ENCODE results near the gene LRRK1.

DNA sequence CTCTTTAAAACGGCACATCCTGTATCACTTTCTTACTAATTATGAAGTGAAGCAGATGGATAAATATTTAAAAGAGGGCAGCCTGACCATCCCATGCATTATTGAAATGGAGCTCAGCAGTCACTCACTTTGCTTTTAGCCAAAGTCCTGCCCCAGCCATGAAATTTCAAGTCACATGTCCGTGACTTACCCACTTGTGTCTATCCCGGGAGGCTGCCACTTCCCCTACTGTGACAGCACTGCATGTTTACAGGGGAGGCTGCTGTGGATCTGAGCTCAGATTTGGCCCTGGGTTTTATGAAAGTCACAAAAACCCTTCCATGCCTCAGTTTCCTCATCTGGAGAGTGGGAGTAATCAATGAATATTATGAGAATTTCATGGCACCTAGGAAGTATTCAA lies 17.9 kb upstream of the LRRK1 start:
- TF ChIP-seq, protein P1, sequence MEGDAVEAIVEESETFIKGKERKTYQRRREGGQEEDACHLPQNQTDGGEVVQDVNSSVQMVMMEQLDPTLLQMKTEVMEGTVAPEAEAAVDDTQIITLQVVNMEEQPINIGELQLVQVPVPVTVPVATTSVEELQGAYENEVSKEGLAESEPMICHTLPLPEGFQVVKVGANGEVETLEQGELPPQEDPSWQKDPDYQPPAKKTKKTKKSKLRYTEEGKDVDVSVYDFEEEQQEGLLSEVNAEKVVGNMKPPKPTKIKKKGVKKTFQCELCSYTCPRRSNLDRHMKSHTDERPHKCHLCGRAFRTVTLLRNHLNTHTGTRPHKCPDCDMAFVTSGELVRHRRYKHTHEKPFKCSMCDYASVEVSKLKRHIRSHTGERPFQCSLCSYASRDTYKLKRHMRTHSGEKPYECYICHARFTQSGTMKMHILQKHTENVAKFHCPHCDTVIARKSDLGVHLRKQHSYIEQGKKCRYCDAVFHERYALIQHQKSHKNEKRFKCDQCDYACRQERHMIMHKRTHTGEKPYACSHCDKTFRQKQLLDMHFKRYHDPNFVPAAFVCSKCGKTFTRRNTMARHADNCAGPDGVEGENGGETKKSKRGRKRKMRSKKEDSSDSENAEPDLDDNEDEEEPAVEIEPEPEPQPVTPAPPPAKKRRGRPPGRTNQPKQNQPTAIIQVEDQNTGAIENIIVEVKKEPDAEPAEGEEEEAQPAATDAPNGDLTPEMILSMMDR (conservative IDR thresholded peaks at IDR 0.05; ENCODE audit: low read depth, low read length): no peak
- TF ChIP-seq, protein P2, sequence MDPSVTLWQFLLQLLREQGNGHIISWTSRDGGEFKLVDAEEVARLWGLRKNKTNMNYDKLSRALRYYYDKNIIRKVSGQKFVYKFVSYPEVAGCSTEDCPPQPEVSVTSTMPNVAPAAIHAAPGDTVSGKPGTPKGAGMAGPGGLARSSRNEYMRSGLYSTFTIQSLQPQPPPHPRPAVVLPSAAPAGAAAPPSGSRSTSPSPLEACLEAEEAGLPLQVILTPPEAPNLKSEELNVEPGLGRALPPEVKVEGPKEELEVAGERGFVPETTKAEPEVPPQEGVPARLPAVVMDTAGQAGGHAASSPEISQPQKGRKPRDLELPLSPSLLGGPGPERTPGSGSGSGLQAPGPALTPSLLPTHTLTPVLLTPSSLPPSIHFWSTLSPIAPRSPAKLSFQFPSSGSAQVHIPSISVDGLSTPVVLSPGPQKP (IDR thresholded peaks at IDR 0.05; ENCODE audit: borderline replicate concordance, low read depth, low read length): no peak
- no peak for TF ChIP-seq RAD21 (IDR thresholded peaks at IDR 0.05; ENCODE audit: low read length)
- TF ChIP-seq RFX5 (IDR thresholded peaks at IDR 0.05; ENCODE audit: low read depth, low read length): no peak
- no peak for TF ChIP-seq CEBPB (IDR thresholded peaks at IDR 0.05; ENCODE audit: low read depth, low read length)
- TF ChIP-seq SMC3 (IDR thresholded peaks at IDR 0.05; ENCODE audit: low read depth, low read length): no peak
- no peak for TF ChIP-seq FOS (IDR thresholded peaks at IDR 0.05; ENCODE audit: low read depth, low read length)
- no peak for TF ChIP-seq MXI1 (IDR thresholded peaks at IDR 0.05; ENCODE audit: borderline replicate concordance, low read depth, low read length)
- TF ChIP-seq BHLHE40 (IDR thresholded peaks at IDR 0.05; ENCODE audit: low read depth, low read length): no peak
